Central memory CD8-positive, alpha-beta T cell (primary cell): ENCODE measurements around the gene CORO2A.

Source experiments
- ATAC-seq: fragments of 150-1000 bp; cut with Tn5 transposase; replicated peaks from 2 replicates; pipeline ENCODE4 v1.10.0; 2022; ENCODE audit warnings: mild to moderate bottlenecking, moderate FRiP score, moderate number of reproducible peaks; ENCODE audit not compliant: poor library complexity, severe bottlenecking; ENCODE audit errors: extremely low read depth
- DNase-seq, 2 donors: peaks; one replicate each; pipeline ENCODE4 v3.0.0; 2021; ENCODE audit warnings: low spot score in 2 of 2
- H3K27ac Mint-ChIP-seq: one replicate; pipeline ENCODE4 v1.8.0; 2022; ENCODE audit warnings: low read depth, mild to moderate bottlenecking, moderate library complexity, mixed read lengths
- H3K27me3 Mint-ChIP-seq: one replicate; pipeline ENCODE4 v1.8.0; 2022; ENCODE audit warnings: mixed read lengths
- H3K36me3 Mint-ChIP-seq: one replicate; pipeline ENCODE4 v1.8.0; 2022; ENCODE audit warnings: mild to moderate bottlenecking, moderate library complexity, mixed read lengths; ENCODE audit not compliant: insufficient read depth
- H3K4me1 Mint-ChIP-seq: one replicate; pipeline ENCODE4 v1.8.0; 2022; ENCODE audit warnings: mixed read lengths
- H3K4me3 Mint-ChIP-seq: one replicate; pipeline ENCODE4 v1.8.0; 2022; ENCODE audit warnings: mild to moderate bottlenecking, moderate library complexity, mixed read lengths
- H3K9me3 Mint-ChIP-seq: one replicate; pipeline ENCODE4 v1.8.0; 2022; ENCODE audit warnings: mixed read lengths

CORO2A gene

DNA sequence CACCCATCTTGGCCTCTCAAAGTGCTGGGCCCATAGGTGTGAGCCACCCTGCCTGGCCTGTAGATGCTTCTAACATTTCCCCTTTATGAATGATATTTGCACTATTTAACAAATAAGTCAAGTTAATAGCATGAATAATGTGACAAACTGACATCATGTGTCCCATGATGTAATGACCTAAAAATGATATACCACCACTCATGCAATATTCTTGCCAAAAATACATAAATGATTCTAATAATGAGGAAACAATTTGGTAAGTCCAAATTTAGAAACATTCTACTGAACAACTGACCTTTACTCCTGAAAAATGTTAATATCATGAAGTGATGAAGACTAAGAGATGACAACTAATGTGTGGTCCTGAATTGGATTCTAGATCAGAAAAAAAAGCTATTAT, 39.9 kb downstream of the CORO2A start:
- Mint-ChIP-seq H3K9me3 (no peaks in the 10 kb centered on the region), H3K4me3 (no peak overlapping the region), H3K4me1 (peaks cover 11% of the 10 kb centered on the region), H3K36me3 (peaks cover 14% of the 10 kb centered on the region), H3K27ac (no peak overlapping the region), H3K27me3 (no peaks in the 10 kb centered on the region)
- no peak for DNase-seq
- no peak for ATAC-seq

DNA sequence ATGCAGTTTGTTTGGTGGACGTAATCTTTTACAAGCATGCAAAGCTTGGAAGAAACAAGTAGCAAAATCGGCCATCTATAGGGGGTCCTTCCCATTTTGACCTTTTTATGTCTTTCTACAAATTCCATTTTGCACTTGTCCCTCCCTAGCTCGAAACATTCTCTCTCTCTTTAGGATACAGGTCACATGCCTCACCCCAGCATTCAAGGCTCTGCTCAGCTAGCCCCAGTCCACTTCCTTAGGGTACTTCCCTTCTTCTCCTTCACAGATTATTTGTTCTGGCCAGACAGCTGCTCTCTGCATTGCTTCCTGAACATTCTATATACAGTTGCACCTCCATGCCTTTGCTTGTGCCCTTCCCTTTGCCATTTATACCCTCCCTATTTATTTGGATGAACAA, 41.7 kb downstream of the CORO2A start:
- Mint-ChIP-seq H3K27me3 (no peaks in the 10 kb centered on the region), H3K36me3 (peaks cover 7% of the 10 kb centered on the region), H3K4me1 (peaks cover 17% of the 10 kb centered on the region), H3K27ac (no peak overlapping the region), H3K9me3 (no peaks in the 10 kb centered on the region), H3K4me3 (no peak overlapping the region)
- DNase-seq (no peak), ATAC-seq (no peak)

DNA sequence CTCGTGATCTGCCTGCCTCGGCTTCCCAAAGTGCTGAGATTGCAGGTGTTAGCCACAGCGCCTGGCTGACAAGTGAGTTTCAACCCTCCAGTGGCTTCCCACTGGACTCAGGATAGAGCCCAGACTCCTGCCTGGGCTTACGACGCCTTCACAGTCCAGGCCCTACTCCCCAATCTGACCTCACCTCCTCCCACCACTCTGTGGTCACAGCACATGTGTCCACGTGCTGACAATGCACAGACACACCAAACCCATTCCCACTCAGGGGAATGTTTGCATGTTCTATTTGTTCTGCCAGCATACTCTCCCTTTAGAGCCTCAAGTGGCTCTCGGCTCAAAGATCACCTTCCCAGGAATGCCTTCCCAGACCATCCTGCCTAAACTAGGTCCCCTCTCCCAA, 42.3 kb downstream of the CORO2A start:
- no peak overlapping the region for H3K27ac Mint-ChIP-seq
- H3K36me3 Mint-ChIP-seq, result peaks cover 3% of the 10 kb centered on the region
- no peak for DNase-seq
- no peak for ATAC-seq
- peaks cover 17% of the 10 kb centered on the region for H3K4me1 Mint-ChIP-seq
- no peak overlapping the region for H3K4me3 Mint-ChIP-seq
- no peaks in the 10 kb centered on the region for H3K9me3 Mint-ChIP-seq
- no peaks in the 10 kb centered on the region for H3K27me3 Mint-ChIP-seq

DNA sequence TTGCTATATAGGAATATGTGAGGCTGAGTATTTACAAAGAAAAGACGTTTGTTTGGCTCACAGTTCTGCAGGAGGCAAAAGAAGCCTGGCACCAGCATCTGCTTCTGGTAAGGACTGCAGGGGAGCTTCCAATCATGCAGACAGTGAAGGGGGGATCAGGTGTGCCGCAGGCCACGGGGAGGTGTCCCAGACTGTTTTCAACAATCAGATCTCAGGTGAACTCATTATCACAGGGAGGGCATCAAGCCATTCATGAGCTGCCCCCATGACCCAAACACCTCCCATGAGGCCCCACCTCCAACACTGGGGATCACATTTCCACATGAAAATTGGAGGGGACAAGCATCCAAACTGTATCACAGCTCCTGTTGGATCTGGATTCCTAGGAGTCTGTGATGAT, 43.0 kb downstream of the CORO2A start:
- no peak overlapping the region for H3K27ac Mint-ChIP-seq
- ATAC-seq, result no peak
- H3K9me3 Mint-ChIP-seq, result no peaks in the 10 kb centered on the region
- no peak for DNase-seq
- H3K4me3 Mint-ChIP-seq, result no peak overlapping the region
- H3K36me3 Mint-ChIP-seq, result no peaks in the 10 kb centered on the region
- H3K27me3 Mint-ChIP-seq, result no peaks in the 10 kb centered on the region
- H3K4me1 Mint-ChIP-seq, result peaks cover 17% of the 10 kb centered on the region

DNA sequence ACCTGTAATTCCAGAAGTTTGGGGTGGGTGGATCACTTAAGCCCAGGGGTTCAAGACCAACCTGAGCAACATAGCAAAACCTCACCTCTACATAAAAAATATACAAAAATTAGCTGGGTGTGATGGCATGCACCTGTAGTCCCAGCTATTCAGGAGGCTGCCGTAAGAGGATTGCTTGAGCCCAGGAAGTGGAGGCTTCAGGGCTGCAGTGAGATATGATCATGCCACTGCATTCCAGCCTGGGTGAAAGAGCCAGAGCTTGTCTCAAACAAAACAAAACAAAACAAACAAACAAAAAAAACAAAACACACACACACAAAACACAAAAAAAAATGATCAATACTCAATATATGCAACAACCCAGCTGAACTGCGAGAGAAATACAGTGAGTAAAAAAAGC, 44.0 kb downstream of the CORO2A start:
- DNase-seq (no peak), ATAC-seq (no peak)
- Mint-ChIP-seq H3K27me3 (no peaks in the 10 kb centered on the region), H3K36me3 (no peaks in the 10 kb centered on the region), H3K4me1 (peaks cover 17% of the 10 kb centered on the region), H3K4me3 (no peak overlapping the region), H3K27ac (no peak overlapping the region), H3K9me3 (no peaks in the 10 kb centered on the region)

DNA sequence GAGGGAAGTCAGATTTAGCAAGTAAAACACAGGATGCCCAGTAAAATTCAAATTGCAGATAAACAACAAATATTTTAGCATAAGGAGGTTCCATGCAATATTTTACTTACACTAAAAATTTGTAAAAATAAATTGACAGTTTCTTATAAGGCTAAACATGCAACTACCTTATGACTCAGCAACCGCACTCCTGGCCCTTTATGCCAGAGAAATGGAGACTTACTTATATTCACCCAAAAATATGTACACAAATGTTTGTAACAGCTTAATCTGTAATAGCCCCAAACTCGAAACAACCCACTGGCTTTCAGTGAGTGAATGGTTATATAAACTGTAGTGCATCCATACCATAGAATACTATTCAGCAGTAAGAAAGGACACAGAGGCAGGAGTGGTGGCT, 44.9 kb downstream of the CORO2A start:
- no peak overlapping the region for H3K27ac Mint-ChIP-seq
- no peaks in the 10 kb centered on the region for H3K27me3 Mint-ChIP-seq
- peaks cover 17% of the 10 kb centered on the region for H3K4me1 Mint-ChIP-seq
- H3K4me3 Mint-ChIP-seq, result no peak overlapping the region
- DNase-seq (no peak), ATAC-seq (no peak)
- H3K36me3 Mint-ChIP-seq, result no peaks in the 10 kb centered on the region
- no peaks in the 10 kb centered on the region for H3K9me3 Mint-ChIP-seq

DNA sequence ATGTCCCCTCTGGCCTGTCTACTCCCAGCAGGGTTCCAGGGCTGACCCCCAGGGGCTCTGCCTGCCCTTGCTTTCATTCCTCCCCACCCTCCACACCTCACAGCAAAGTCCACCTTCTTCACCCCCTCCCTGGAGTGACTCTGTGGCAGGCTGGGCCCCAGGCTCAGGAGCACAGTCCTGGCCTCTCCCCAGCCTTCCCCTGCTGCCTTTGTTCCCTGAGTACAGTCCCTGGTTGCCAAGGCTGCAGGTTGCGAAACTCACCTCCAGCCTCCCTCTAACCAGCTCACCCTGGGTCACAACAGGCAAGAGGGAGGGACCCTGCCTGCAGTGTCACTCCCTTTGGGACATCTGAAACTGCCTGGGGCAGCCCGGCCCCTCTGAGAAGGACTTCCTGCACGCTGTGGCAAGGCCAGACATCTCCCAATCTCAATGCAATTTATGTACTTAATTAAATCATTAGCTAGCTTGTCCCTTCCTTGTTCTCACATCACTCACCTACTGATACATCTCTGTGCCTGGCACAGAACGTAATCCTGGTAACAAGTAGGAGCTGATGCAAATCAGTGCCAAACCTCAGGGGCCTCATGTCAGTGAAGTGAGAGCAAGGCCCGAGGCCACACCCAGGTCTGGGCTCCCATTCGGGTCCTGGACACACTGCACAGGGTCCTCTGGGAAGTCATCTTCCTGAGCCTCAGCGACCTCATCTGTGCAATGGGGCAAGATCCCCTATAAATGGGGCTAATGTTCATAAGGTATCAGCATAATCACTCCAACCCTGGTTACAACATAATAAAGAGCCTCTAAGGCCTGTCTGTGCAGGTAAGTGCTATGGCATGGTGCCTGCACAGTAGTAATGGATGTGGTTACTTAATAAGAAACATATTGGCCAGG, 46.1 kb downstream of the CORO2A start:
- Mint-ChIP-seq H3K4me1 (peaks cover 17% of the 10 kb centered on the region), H3K27ac (no peak overlapping the region), H3K4me3 (no peak overlapping the region), H3K9me3 (no peaks in the 10 kb centered on the region), H3K27me3 (no peaks in the 10 kb centered on the region), H3K36me3 (no peaks in the 10 kb centered on the region)
- ATAC-seq (no peak), DNase-seq (no peak)

DNA sequence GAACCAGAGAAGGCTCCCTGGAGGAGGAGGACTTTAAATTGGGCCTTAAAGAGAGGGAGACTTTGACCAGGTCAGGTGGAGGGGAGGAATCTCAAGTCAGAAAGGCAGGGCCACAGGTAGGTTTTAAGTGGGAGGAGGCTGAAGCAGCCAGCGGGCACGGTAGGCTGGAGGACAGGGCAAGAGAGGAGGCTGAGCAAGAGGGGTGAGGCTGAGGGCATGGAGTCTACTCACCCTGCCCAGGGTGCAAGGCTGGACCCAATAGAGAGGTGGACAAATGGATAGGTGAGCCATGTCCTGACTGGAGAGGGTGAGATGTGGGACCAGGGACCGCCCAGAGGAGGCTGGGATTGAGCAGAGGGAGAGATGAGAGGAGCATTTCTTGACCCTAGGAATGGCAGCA, 47.8 kb downstream of the CORO2A start:
- H3K4me1 Mint-ChIP-seq, result peaks cover 12% of the 10 kb centered on the region
- H3K36me3 Mint-ChIP-seq, result peaks cover 2% of the 10 kb centered on the region
- H3K9me3 Mint-ChIP-seq, result no peaks in the 10 kb centered on the region
- H3K27ac Mint-ChIP-seq, result peak overlapping the region; percentile 33
- DNase-seq (no peak), ATAC-seq (no peak)
- H3K27me3 Mint-ChIP-seq, result no peaks in the 10 kb centered on the region
- H3K4me3 Mint-ChIP-seq, result no peak overlapping the region

DNA sequence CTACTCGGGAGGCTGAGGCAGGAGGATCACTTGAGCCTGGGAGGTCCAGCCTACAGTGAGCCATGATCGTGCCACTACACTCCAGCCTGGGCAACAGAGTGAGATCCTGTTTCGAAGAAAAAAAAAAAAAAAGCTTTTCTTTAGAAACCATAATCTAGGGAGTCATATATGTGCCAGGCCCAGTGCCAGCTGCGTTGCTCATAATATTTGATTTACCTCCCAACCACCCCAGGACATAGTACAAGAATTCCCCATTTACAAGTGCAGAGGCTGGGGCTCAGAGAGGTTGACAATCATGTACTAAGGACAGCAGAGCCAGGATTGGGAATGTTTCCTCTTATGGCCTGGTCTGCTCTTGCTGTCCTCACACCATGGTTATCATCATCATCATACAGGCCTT, 48.4 kb downstream of the CORO2A start:
- H3K4me3 Mint-ChIP-seq, result no peak overlapping the region
- H3K27ac Mint-ChIP-seq, result peak overlapping the region; percentile 33
- peaks cover 2% of the 10 kb centered on the region for H3K36me3 Mint-ChIP-seq
- ATAC-seq (no peak), DNase-seq (no peak)
- peaks cover 12% of the 10 kb centered on the region for H3K4me1 Mint-ChIP-seq
- H3K9me3 Mint-ChIP-seq, result no peaks in the 10 kb centered on the region
- H3K27me3 Mint-ChIP-seq, result no peaks in the 10 kb centered on the region

DNA sequence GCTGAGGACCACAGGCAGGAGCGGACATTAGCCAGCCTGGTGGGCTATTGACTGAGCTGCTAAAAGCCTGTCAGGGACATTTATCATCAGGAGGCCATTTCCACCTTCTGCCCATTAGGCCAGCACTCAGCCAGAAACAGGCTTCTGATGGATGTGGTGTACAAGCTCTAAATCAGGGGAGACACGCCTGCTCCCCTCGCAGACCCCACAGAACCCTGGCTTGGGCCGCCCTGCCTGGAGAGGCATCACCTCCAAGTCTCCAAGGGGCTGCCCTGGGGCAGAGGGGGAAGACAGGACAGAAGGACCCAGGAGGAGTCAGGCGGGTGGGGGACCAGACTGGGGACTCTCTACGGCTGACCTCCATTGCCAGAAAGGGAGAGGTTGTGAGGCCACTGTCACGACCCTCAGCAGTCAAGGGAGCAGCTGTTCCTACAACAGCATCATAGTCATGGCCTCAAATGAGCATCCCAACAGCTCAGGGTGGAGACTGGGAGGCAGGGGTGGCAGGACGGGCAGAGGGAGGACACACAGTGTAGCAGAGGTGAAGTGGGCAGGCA, 49.4 kb downstream of the CORO2A start:
- DNase-seq (no peak), ATAC-seq (no peak)
- no peaks in the 10 kb centered on the region for H3K9me3 Mint-ChIP-seq
- H3K36me3 Mint-ChIP-seq, result peaks cover 4% of the 10 kb centered on the region
- peaks cover 6% of the 10 kb centered on the region for H3K4me1 Mint-ChIP-seq
- H3K27me3 Mint-ChIP-seq, result no peaks in the 10 kb centered on the region
- H3K4me3 Mint-ChIP-seq, result no peak overlapping the region
- no peak overlapping the region for H3K27ac Mint-ChIP-seq

DNA sequence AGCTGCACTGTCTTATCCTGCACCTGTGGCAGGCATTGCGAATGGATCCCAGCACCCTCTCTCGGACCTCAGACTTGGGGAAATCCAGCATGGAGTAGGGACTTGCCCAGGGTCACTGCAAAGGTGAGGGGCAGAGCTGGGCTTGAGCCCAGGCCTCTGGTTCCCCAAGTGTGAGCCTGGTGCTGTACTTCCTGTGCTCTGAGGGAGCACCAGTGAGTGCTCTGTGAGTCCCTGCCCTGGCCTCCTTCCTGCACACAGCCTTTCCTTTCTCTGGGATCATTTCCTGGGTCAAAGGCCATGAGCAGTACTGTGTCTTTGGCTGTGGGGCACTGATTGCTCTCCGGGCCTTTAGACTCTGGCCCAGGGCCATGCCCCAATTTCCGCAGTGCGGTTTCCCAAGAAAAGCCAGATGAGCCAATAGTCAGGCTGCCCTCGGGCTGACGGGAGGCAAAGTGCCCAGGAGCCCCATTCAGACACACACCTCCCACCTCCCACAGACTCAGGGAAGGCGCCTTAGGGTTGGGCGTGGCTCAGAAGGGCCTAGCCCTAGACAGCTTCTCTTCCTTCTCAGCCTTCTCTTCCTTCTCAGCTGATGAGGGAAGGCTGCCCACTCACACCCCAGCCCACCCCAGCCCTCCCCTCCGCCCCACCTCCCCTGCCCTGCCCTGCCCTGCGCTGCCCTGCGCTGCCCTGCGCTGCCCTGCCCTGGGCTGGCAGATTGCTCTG, 50.1 kb downstream of the CORO2A start:
- peaks cover 6% of the 10 kb centered on the region for H3K4me1 Mint-ChIP-seq

DNA sequence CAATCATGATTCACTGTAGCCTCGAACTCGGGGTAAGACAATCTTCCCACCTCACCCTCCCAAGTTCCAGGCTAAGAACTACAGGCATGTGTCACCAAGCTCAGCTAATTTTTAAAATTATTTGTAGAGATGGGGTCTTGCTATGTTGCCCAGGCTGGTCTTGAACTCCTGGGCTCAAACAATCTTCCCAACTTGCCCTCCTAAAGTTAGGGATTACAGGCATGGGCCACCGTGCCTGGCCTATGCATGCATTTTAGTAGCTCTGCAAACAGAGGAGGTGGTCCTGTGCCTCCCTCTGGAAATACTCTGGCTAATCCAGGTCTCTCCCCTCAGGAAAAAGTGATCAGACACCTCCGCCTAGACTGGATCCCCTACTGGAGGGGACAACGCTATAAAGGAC, 51.9 kb downstream of the CORO2A start:
- H3K27me3 Mint-ChIP-seq, result no peaks in the 10 kb centered on the region
- no peak for ATAC-seq
- DNase-seq, result no peak
- no peaks in the 10 kb centered on the region for H3K9me3 Mint-ChIP-seq
- H3K4me1 Mint-ChIP-seq, result no peaks in the 10 kb centered on the region
- H3K36me3 Mint-ChIP-seq, result peaks cover 4% of the 10 kb centered on the region
- no peak overlapping the region for H3K4me3 Mint-ChIP-seq
- no peak overlapping the region for H3K27ac Mint-ChIP-seq

More for the DNA sequence above, 50.1 kb downstream of the CORO2A start:
- H3K36me3 Mint-ChIP-seq, result peaks cover 4% of the 10 kb centered on the region
- H3K27ac Mint-ChIP-seq, result no peak overlapping the region
- H3K9me3 Mint-ChIP-seq, result no peaks in the 10 kb centered on the region
- ATAC-seq, result no peak
- DNase-seq, result no peak
- no peaks in the 10 kb centered on the region for H3K27me3 Mint-ChIP-seq
- no peak overlapping the region for H3K4me3 Mint-ChIP-seq

DNA sequence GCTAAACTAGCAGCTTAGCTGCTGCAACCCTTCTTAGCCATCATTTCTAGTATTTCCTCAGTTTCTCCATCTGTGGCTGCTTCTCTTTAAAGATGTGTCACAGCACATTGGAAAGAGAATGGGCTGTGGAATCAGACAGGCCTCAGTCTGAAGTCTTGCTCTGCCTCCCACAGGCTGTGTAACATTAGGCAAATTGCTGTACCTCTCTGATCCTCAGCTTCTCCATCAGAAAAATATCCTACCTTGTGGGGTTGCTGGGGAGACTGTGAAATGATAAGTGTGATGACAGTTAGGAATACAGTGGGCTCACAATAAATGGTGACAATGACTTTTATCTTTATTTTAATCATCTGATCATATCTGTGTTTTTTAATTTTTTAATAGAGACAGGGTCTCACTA, 55.9 kb downstream of the CORO2A start:
- H3K36me3 Mint-ChIP-seq, result peaks cover 9% of the 10 kb centered on the region
- ATAC-seq (no peak), DNase-seq (no peak)
- H3K4me3 Mint-ChIP-seq, result no peak overlapping the region
- no peaks in the 10 kb centered on the region for H3K4me1 Mint-ChIP-seq
- no peaks in the 10 kb centered on the region for H3K27me3 Mint-ChIP-seq
- no peak overlapping the region for H3K27ac Mint-ChIP-seq
- no peaks in the 10 kb centered on the region for H3K9me3 Mint-ChIP-seq
